Hair follicular keratinocyte (primary cell): Measurements from ENCODE around the gene ADAMTS12. TPM values are rescaled to one million over a fixed set of nuclear protein-coding genes. Genes with fewer than 3 reads are reported as not detected.

Source experiments
- total RNA-seq: library from RNA; depleted of rRNA; stranded (reverse); fragments of >200 nt; gene quantifications from 2 replicates; pipeline ENCODE4 v1.2.3, GENCODE V29; 2015

Gene ADAMTS12, protein sequence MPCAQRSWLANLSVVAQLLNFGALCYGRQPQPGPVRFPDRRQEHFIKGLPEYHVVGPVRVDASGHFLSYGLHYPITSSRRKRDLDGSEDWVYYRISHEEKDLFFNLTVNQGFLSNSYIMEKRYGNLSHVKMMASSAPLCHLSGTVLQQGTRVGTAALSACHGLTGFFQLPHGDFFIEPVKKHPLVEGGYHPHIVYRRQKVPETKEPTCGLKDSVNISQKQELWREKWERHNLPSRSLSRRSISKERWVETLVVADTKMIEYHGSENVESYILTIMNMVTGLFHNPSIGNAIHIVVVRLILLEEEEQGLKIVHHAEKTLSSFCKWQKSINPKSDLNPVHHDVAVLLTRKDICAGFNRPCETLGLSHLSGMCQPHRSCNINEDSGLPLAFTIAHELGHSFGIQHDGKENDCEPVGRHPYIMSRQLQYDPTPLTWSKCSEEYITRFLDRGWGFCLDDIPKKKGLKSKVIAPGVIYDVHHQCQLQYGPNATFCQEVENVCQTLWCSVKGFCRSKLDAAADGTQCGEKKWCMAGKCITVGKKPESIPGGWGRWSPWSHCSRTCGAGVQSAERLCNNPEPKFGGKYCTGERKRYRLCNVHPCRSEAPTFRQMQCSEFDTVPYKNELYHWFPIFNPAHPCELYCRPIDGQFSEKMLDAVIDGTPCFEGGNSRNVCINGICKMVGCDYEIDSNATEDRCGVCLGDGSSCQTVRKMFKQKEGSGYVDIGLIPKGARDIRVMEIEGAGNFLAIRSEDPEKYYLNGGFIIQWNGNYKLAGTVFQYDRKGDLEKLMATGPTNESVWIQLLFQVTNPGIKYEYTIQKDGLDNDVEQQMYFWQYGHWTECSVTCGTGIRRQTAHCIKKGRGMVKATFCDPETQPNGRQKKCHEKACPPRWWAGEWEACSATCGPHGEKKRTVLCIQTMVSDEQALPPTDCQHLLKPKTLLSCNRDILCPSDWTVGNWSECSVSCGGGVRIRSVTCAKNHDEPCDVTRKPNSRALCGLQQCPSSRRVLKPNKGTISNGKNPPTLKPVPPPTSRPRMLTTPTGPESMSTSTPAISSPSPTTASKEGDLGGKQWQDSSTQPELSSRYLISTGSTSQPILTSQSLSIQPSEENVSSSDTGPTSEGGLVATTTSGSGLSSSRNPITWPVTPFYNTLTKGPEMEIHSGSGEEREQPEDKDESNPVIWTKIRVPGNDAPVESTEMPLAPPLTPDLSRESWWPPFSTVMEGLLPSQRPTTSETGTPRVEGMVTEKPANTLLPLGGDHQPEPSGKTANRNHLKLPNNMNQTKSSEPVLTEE (N-terminal part only)
- 0.16 and 0.84 TPM in 2 replicates for total RNA-seq

DNA sequence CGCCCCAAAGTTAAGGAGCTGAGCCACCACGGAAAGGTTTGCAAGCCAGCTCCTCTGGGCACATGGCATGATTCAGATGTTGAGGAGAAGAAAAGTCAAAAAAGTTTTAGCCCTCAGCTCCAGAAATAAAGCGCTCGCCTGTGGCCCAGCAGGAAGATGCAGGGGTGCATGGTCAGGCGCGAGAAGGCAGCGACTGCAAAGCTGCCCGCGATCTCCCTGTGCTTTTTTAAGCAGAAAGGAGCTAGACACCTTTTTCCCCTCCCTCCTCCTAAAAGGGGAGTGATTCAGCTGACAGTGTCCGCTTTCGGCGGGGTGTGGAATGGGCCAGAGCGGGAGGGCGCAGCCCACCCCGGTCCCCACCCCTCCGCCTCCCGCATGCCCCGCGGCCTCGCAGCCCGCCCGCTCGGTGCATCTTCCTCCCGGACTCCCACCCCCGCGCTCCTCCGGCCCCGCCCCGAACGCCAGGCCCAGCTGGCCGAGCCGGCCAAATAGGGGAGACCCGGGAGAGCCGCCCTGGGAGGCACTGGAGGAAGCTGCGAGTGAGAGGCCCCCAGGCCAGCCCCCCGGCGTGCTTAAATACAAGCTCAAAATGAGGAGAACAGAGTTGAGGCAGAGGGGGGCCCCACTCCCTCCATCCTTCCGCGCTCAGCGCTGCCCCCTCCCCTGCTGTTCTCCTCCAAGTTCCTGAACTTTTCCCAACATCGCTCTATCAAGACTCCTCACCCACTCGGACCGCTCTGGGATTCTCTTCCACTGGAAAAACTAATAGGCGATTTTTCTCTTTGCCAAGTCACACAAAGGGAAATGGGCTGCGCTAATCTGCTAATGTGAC, at the start of gene ADAMTS12:
ADAMTS12 (minus strand) TSS at position 203 of the 832 bp plus-strand sequence; CDS start at position 69, 134 bp downstream.

DNA sequence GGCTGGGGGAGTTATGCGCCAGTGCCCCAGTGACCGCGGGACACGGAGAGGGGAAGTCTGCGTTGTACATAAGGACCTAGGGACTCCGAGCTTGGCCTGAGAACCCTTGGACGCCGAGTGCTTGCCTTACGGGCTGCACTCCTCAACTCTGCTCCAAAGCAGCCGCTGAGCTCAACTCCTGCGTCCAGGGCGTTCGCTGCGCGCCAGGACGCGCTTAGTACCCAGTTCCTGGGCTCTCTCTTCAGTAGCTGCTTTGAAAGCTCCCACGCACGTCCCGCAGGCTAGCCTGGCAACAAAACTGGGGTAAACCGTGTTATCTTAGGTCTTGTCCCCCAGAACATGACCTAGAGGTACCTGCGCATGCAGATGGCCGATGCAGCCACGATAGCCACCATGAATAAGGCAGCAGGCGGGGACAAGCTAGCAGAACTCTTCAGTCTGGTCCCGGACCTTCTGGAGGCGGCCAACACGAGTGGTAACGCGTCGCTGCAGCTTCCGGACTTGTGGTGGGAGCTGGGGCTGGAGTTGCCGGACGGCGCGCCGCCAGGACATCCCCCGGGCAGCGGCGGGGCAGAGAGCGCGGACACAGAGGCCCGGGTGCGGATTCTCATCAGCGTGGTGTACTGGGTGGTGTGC, 44.7 kb upstream of the ADAMTS12 start, which contains the start of gene RXFP3:
RXFP3 (plus strand) TSS at position 6 of the 636 bp plus-strand sequence; CDS start at position 361, 355 bp downstream.

Other genes starting within 250 kb of the ADAMTS12 start
- not detected in 2 replicates for gene RXFP3, start 44.4 kb upstream of the ADAMTS12 start, total RNA-seq
- gene SLC45A2, start 92.7 kb upstream of the ADAMTS12 start, total RNA-seq, result not detected in 2 replicates
- 10.2 and 14.5 TPM in 2 replicates for gene AMACR, start 116.1 kb upstream of the ADAMTS12 start, total RNA-seq
- 0.16 TPM in 1 of 2 replicates, not detected in the other for gene C1QTNF3, start 151.2 kb upstream of the ADAMTS12 start, total RNA-seq